Endothelial cell of umbilical vein (primary cell): ENCODE results near the gene WDR72. TPM values are rescaled to one million over a fixed set of nuclear protein-coding genes. Genes with fewer than 3 reads are reported as not detected.

Experiments
- BruUV-seq: library from RNA; stranded (reverse); fragments of 400-500 nt; replicated peaks from 2 replicates; lab custom pipeline; 2021; lab: Mats Ljungman, UMichigan
- CTCF ChIA-PET: fragments of 300-600, 350-600 bp; sonication (Branson Sonifier 250); formaldehyde crosslinking; loops from one replicate; lab custom pipeline; 2021; ENCODE audit warnings: antibody characterized with exemption, inconsistent platforms; lab: Charles Lee
- POLR2A ChIA-PET: fragments of 300-600, 350-600 bp; sonication (Branson Sonifier 250); formaldehyde crosslinking; loops from one replicate; lab custom pipeline; 2021; ENCODE audit warnings: antibody characterized with exemption, inconsistent platforms; lab: Charles Lee
- DNase-seq: peaks from one replicate; pipeline ENCODE4 v3.0.0-alpha.2; 2011; ENCODE audit warnings: low read depth, low spot score
- FAIRE-seq: peaks from 2 replicates; lab custom pipeline; 2011; peaks lifted over from hg19 to GRCh38; lab: Jason Lieb, UNC
- H2AFZ ChIP-seq: 2 replicates; pipeline ENCODE4 v1.6.0; 2012; ENCODE audit warnings: low read depth, low read length, control low read depth, inconsistent platforms
- H3K27ac ChIP-seq: 2 replicates; pipeline ENCODE4 v1.5.1; 2011; ENCODE audit warnings: low read depth, mild to moderate bottlenecking, control low read depth, low read length, moderate library complexity; ENCODE audit not compliant: insufficient read depth
- H3K27me3 ChIP-seq, 2 experiments: 2 replicates each; pipeline versions ENCODE4 v1.6.0 to v1.6.1; 2011; ENCODE audit warnings: low read length in 2 of 2, mixed read lengths in 1 of 2; ENCODE audit not compliant: control insufficient read depth in 2 of 2, insufficient read depth in 2 of 2
- H3K36me3 ChIP-seq, 2 experiments: 2 replicates in 1 of 2; 3 replicates in 1 of 2; pipeline ENCODE4 v1.5.1; 2011; ENCODE audit warnings: low read length in 2 of 2, mild to moderate bottlenecking in 1 of 2, moderate library complexity in 1 of 2; ENCODE audit not compliant: control insufficient read depth in 2 of 2, insufficient read depth in 2 of 2; ENCODE audit errors: extremely low read depth in 1 of 2
- H3K4me1 ChIP-seq: 3 replicates; pipeline ENCODE4 v1.5.1; 2011; ENCODE audit warnings: mild to moderate bottlenecking, low read length; ENCODE audit not compliant: control insufficient read depth, insufficient read depth; ENCODE audit errors: extremely low read depth
- H3K4me2 ChIP-seq: 2 replicates; pipeline ENCODE4 v1.6.1; 2011; ENCODE audit warnings: low read length, control low read depth, mixed read lengths; ENCODE audit not compliant: insufficient read depth
- H3K4me3 ChIP-seq, 3 experiments: fragments of 200-600 bp in 1 of 3; sonication (generic), shearing (Covaris generic) in 1 of 3; replicated peaks in 1 of 3; 2 replicates each; pipeline ENCODE4 v1.5.1; 2011 to 2016; ENCODE audit warnings: control low read depth in 3 of 3, low read length in 3 of 3, mild to moderate bottlenecking in 2 of 3, inconsistent platforms in 1 of 3, low read depth in 1 of 3, moderate library complexity in 1 of 3; ENCODE audit not compliant: insufficient read depth in 1 of 3
- H3K79me2 ChIP-seq: 2 replicates; pipeline ENCODE4 v1.6.0; 2012; ENCODE audit warnings: low read length, inconsistent platforms; ENCODE audit not compliant: control insufficient read depth, insufficient read depth
- H3K9ac ChIP-seq: replicated peaks from 2 replicates; pipeline ENCODE3; 2011; ENCODE audit warnings: low read length, control low read depth; ENCODE audit not compliant: insufficient read depth; ENCODE audit errors: extremely low read depth
- H3K9me1 ChIP-seq: replicated peaks from 3 replicates; pipeline ENCODE4 v1.6.0; 2011; ENCODE audit warnings: mild to moderate bottlenecking, low read length; ENCODE audit not compliant: control insufficient read depth, insufficient read depth; ENCODE audit errors: extremely low read depth
- H3K9me3 ChIP-seq: replicated peaks from 2 replicates; pipeline ENCODE4 v1.5.1; 2012; ENCODE audit warnings: low read length, inconsistent platforms; ENCODE audit not compliant: control insufficient read depth, insufficient read depth
- H4K20me1 ChIP-seq: replicated peaks from 2 replicates; pipeline ENCODE3; 2011; ENCODE audit warnings: mild to moderate bottlenecking, low read length; ENCODE audit not compliant: control insufficient read depth, insufficient read depth; ENCODE audit errors: extremely low read depth
- CTCF ChIP-seq, 2 donors: IDR thresholded peaks; 1 replicate in 1 of 2; 2 replicates in 1 of 2; pipeline ENCODE4 v1.5.1; 2011; ENCODE audit warnings: low read length in 2 of 2, mild to moderate bottlenecking in 2 of 2, moderate library complexity in 2 of 2, control low read depth in 1 of 2, inconsistent platforms in 1 of 2, low read depth in 1 of 2; ENCODE audit not compliant: insufficient read depth in 1 of 2; ENCODE audit errors: extremely low read depth in 1 of 2
- EZH2 ChIP-seq: IDR thresholded peaks from 2 replicates; pipeline ENCODE4 v1.6.1; 2012; ENCODE audit warnings: borderline replicate concordance, low read depth, mild to moderate bottlenecking, moderate library complexity, low read length, inconsistent platforms; ENCODE audit not compliant: severe bottlenecking
- FOS ChIP-seq: IDR thresholded peaks from 2 replicates; pipeline ENCODE4 v1.6.1; 2011; ENCODE audit warnings: mild to moderate bottlenecking, low read length, moderate library complexity, borderline replicate concordance; ENCODE audit not compliant: insufficient read depth
- GATA2 ChIP-seq: IDR thresholded peaks from 2 replicates; pipeline ENCODE4 v1.7.0; 2011; ENCODE audit warnings: low read depth, mild to moderate bottlenecking, moderate library complexity, mixed read lengths, low read length; ENCODE audit not compliant: insufficient read length, insufficient read depth
- JUN ChIP-seq: IDR thresholded peaks from 2 replicates; pipeline ENCODE4 v1.6.1; 2011; ENCODE audit warnings: borderline replicate concordance, low read depth; ENCODE audit not compliant: insufficient read length, insufficient read depth
- MAX ChIP-seq: IDR thresholded peaks from 2 replicates; pipeline ENCODE4 v1.6.1; 2011; ENCODE audit not compliant: insufficient read depth, insufficient read length
- MYC ChIP-seq: IDR thresholded peaks from one replicate; pipeline ENCODE4 v1.6.1; 2011; ENCODE audit warnings: mild to moderate bottlenecking, low read depth, low read length
- POLR2A ChIP-seq: IDR thresholded peaks from 2 replicates; pipeline ENCODE4 v1.6.1; 2012; ENCODE audit warnings: low read depth, mild to moderate bottlenecking, control low read depth, low read length
- POLR2AphosphoS5 ChIP-seq: IDR thresholded peaks from 2 replicates; pipeline ENCODE4 v1.6.1; 2012; ENCODE audit warnings: low read depth, mild to moderate bottlenecking, control low read depth, low read length, moderate library complexity; ENCODE audit not compliant: insufficient read depth
- dilution Hi-C: fragments of 300-500 bp; cut with MboI; formaldehyde crosslinking; loops from one replicate; pipeline ENCODE4 v1.15.0; 2019; ENCODE audit warnings: low sequenced_read_pairs; ENCODE audit not compliant: extremely low pct_ligation_motif_present
- intact Hi-C: fragments of 100-400 bp; cut with micrococcal nuclease; formaldehyde crosslinking; loops from one replicate; pipeline ENCODE4 v1.10.0; 2022
- polyA plus RNA-seq, 4 experiments: library from polyadenylated mRNA; depleted of rRNA in 3 of 4; stranded (reverse) in 3 of 4; unstranded in 1 of 4; fragments of >200 nt; gene quantifications; 2 replicates each; pipeline versions ENCODE4 v1.2.1 to v1.2.3, GENCODE V29; 2011 to 2012; ENCODE audit warnings: missing spikeins in 1 of 4
- total RNA-seq: library from RNA; stranded (reverse); gene quantifications from 2 replicates; pipeline ENCODE4 v1.2.3, GENCODE V29; 2021

The WDR72 gene
- total and polyA plus RNA-seq, 2 donors (not counting 3 experiments of a cell fraction or from before 2014, with no cell fraction given), result not detected

GRCh38 chr15:53513431-53513830 lies 246.0 kb downstream of the WDR72 start:
- FAIRE-seq, result no peak

More at GRCh38 chr15:53513431-53513830, 246.0 kb downstream of the WDR72 start:
- no peaks in the 10 kb centered on the region for H3K9me3 ChIP-seq
- H3K27ac ChIP-seq, result no peak overlapping the region
- no peak for DNase-seq
- no peaks in the 10 kb centered on the region for H3K9me1 ChIP-seq
- no peak overlapping the region for H3K4me3 ChIP-seq
- H2AFZ ChIP-seq, result no peak overlapping the region
- ChIA-PET POLR2A (no interaction called here), CTCF (no interaction called here)
- H3K4me1 ChIP-seq, result no peaks in the 10 kb centered on the region
- dilution Hi-C loops, result no loop called here
- H3K27me3 ChIP-seq, result no peaks in the 10 kb centered on the region
- TF ChIP-seq MYC (no peak), GATA2 (no peak), POLR2A (no peak), MAX (no peak), EZH2 (no peak), FOS (no peak), JUN (no peak), CTCF (IDR thresholded peaks at IDR 0.05; ENCODE audit: extremely low read depth in 1 of 2, insufficient read depth in 1 of 2, low read depth in 1 of 2, low read length in 2 of 2) (no peak), POLR2AphosphoS5 (no peak)
- no peaks in the 10 kb centered on the region for H4K20me1 ChIP-seq
- no TSS peak for BruUV-seq
- H3K9ac ChIP-seq, result no peak overlapping the region
- no peaks in the 10 kb centered on the region for H3K36me3 ChIP-seq
- H3K4me2 ChIP-seq, result no peak overlapping the region
- H3K79me2 ChIP-seq, result no peaks in the 10 kb centered on the region
- intact Hi-C loops, result no loop called here
